GM06990 (cell line): Measurements from ENCODE around the gene CACTIN.
A peak's percentile ranks its signal among the peaks of the same experiment; 100 is the strongest.

Source experiments
- DNase-seq: peaks from one replicate; pipeline ENCODE4 v3.0.0-alpha.2; 2011; ENCODE audit not compliant: insufficient read length; ENCODE audit errors: extremely low read depth
- H3K27me3 ChIP-seq: replicated peaks from 2 replicates; pipeline ENCODE4 v1.6.0; 2011; ENCODE audit warnings: low read length; ENCODE audit not compliant: control insufficient read depth, insufficient read depth
- H3K36me3 ChIP-seq: 2 replicates; pipeline ENCODE4 v1.5.1; 2011; ENCODE audit warnings: low read length; ENCODE audit not compliant: control insufficient read depth, insufficient read depth
- H3K4me3 ChIP-seq: replicated peaks from 2 replicates; pipeline ENCODE4 v1.5.1; 2011; ENCODE audit warnings: low read depth, mild to moderate bottlenecking, control low read depth, low read length
- TF ChIP-seq, protein P1 (sequence below): IDR thresholded peaks from 2 replicates; pipeline ENCODE4 v1.5.1; 2011; ENCODE audit warnings: low read length, control low read depth, mild to moderate bottlenecking, inconsistent platforms; ENCODE audit not compliant: insufficient read depth, poor library complexity, severe bottlenecking

CACTIN gene

DNA sequence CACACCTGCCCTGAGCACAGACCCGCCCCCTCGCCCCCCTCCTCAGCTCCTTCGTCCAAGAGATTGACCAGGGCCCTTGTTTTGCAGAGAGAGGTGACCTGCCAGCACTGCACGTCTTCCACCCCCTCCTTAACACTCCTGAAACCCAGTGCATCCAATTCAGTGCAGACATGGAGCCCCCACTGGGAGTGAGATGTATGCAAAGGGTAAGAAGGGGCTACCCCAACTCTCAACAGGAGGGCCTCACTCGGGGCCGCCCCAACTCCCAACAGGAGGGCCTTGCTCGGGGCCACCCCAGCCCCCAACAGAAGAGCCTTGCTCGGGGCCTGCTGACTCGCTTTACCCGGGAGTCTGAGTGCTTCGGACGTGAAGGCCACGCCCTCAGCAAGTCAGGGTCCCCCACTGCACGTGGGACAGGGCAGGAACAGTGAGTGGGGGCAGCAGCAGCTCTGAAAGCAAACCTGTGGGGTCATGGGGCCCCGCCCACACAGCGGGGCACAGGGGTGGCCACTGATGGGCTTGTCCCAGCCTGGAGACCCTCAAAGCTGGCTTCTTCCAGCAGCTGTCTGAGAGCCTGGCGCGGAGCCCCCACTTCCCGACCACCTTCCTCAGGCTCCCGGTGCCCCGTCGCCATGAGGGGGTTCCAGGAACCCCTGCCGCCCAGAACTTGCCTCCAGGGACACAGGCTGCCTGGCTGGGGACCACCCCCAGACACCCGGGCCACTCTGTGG lies 5.6 kb downstream of the CACTIN start:
- Histone ChIP-seq H3K36me3 (peaks cover 17% of the 10 kb centered on the region), H3K27me3 (no peaks in the 10 kb centered on the region), H3K4me3 (no peak overlapping the region)
- TF ChIP-seq, protein P1, sequence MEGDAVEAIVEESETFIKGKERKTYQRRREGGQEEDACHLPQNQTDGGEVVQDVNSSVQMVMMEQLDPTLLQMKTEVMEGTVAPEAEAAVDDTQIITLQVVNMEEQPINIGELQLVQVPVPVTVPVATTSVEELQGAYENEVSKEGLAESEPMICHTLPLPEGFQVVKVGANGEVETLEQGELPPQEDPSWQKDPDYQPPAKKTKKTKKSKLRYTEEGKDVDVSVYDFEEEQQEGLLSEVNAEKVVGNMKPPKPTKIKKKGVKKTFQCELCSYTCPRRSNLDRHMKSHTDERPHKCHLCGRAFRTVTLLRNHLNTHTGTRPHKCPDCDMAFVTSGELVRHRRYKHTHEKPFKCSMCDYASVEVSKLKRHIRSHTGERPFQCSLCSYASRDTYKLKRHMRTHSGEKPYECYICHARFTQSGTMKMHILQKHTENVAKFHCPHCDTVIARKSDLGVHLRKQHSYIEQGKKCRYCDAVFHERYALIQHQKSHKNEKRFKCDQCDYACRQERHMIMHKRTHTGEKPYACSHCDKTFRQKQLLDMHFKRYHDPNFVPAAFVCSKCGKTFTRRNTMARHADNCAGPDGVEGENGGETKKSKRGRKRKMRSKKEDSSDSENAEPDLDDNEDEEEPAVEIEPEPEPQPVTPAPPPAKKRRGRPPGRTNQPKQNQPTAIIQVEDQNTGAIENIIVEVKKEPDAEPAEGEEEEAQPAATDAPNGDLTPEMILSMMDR = no peak
- DNase-seq = no peak

DNA sequence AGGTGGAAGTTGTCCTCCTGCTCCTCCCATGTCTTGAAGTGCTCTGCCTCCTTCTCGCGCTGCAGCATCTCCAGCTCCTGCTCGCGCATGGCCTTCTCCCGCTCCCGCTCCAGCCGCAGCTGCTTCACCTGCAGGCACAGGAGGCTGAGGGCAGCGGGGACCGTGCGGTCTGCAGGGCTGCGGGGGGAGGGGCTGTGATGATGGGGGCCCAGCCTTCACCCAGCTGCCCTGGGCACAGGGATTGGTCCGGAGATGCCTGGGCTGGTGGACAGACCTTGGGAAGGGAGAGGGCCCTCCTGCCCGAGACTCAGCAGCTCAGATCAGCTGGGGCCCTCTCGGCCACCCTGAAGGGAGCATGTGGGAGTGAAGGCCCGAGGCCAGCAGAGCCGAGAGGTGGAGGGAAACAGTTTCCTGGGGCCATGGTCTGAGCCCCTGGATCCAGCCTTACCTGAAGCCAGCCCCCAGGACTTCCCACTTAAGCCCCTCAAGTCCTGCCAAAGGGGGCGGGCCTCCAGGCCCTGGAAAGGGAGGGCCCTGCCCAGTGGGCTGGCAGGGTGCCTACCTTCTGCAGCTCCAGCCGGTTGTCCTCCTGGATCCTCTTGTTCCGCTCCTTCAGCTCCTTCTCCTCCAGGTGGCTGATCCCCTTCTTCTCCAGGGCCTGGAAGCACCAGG lies 6.3 kb downstream of the CACTIN start:
- TF ChIP-seq, protein P1 = no peak
- peaks cover 18% of the 10 kb centered on the region for H3K36me3 ChIP-seq

DNA sequence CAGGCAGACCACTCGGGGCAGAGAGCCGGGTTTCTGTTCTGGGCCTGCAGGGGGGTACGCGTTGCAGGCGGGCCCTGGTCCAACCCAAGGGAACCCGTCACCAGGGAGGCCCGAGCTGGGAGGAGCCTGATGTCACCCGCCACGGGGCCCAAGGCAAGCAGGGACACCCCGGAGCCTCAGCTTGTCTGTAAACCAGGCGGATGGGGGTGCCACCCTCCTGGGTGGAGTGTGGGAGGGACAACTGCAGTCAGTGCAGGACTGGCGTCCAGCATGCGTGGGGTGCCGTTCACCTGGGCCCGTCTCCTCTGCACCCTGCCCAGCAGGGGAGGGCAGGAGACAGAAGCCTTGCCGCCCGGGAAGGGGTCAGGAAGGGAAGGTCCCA lies 7.0 kb downstream of the CACTIN start:
- Histone ChIP-seq H3K27me3 (no peaks in the 10 kb centered on the region), H3K4me3 (no peak overlapping the region), H3K36me3 (peaks cover 20% of the 10 kb centered on the region)
- TF ChIP-seq, protein P1 = no peak
- no peak for DNase-seq

More for the DNA sequence above, 6.3 kb downstream of the CACTIN start:
- H3K27me3 ChIP-seq = no peaks in the 10 kb centered on the region
- no peak overlapping the region for H3K4me3 ChIP-seq
- DNase-seq = no peak

DNA sequence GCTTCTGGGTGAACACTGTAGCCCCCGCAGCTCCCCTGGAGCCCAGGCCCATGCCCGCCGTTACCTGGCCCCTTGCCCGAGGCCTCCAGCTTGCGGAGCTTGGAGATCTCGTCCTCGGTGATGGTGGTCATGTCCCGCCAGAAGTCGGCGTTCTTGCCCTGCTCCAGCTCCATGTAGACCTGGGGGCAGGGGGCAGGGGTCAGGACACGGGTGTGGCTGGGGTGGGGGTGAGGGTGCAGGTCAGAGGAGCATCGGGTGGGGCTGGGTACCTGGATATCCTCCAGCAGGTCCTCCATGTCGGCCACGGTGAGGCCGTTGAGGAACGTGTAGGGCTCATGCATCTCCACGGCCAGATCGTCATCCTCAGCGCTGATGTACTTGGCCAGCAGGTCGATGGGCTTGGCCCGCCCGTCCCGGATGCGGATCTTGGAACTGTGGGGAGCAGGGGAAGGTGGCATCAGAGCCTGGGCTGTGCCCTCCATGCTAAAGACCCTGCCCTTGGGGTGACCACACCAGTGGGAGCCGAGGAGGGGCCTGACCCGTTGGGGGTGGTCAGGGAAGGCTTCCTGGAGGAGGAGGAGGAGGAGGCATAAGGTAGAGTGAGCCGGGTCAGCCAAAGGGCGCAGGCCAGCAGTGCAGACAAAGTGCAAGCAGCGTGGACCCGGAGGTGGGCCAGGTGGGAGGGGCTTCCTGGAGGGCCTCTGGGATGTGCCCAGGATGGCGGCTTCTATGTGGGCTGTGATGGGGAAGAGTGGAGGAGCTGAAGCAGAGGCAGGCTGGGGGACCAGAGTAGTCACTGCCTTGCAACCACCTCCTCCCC lies 7.6 kb downstream of the CACTIN start:
- H3K36me3 ChIP-seq = peaks cover 20% of the 10 kb centered on the region
- H3K4me3 ChIP-seq = no peak overlapping the region
- DNase-seq = no peak
- H3K27me3 ChIP-seq = no peaks in the 10 kb centered on the region
- TF ChIP-seq, protein P1 = no peak

DNA sequence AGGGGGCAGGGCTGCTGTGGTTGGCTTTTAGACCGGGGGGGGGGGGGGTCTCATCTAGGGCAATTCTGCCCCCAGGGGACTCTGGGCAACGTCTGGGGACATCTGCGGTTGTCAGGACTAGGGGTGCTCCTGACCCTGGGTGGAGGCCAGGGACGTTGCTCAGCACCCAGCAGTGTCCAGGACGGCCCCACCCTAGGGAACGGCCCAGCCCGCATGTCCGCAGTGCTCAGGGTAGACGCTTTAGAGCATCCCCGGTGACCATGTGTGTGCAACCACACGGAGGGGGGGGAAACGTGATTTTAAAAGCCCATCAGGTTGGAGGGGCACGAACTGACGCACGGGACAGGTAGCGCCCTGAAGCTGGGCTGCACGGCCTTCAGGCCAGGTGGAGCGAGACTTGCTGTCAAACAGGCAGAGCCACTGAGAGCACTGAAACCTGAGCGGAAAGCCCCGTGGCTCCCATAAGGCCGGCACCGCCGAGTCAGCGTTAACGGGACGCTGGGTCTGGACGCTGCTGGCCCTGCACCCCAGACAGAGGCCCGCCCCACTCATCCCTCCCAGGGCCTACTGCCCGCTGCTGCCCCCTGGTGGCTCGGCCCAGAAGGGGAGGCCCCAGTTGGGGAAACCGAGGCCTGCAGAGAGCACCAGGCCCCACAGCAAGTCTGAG lies 8.3 kb downstream of the CACTIN start:
- Histone ChIP-seq H3K4me3 (no peak overlapping the region), H3K27me3 (no peaks in the 10 kb centered on the region), H3K36me3 (peaks cover 18% of the 10 kb centered on the region)
- peak; percentile 76 for DNase-seq
- TF ChIP-seq, protein P1 = peak; percentile 96
